Subcutaneous abdominal adipose tissue (tissue), 5 donors: ENCODE measurements around the gene RUFY2.
"Not testable (repeated sequence)": the region's sequence is repeated elsewhere in the genome, so short reads cannot be mapped to it uniquely, and the experiment has no call there.

Source experiments
- H3K27ac ChIP-seq: one replicate; pipeline ENCODE4 v1.7.0; 2013; ENCODE audit warnings: low read depth, mild to moderate bottlenecking, inconsistent platforms, low read length, moderate library complexity
- H3K27me3 ChIP-seq, 5 donors: one replicate each; pipeline ENCODE4 v1.7.0; 2013; ENCODE audit warnings: low read length in 5 of 5, inconsistent platforms in 1 of 5; ENCODE audit not compliant: control insufficient read depth in 5 of 5, insufficient read depth in 4 of 5
- H3K36me3 ChIP-seq, 5 donors: one replicate each; pipeline ENCODE4 v1.7.0; 2013; ENCODE audit warnings: low read length in 5 of 5; ENCODE audit not compliant: control insufficient read depth in 5 of 5, insufficient read depth in 5 of 5
- H3K4me1 ChIP-seq, 5 donors: one replicate each; pipeline ENCODE4 v1.7.0; 2013; ENCODE audit warnings: low read length in 5 of 5, mild to moderate bottlenecking in 3 of 5, moderate library complexity in 1 of 5; ENCODE audit not compliant: control insufficient read depth in 5 of 5, insufficient read depth in 5 of 5
- H3K4me3 ChIP-seq, 5 donors: one replicate each; pipeline ENCODE4 v1.7.0; 2013; ENCODE audit warnings: low read length in 5 of 5, low read depth in 1 of 5
- H3K9ac ChIP-seq, 5 donors: one replicate each; pipeline ENCODE4 v1.7.0; 2013; ENCODE audit warnings: low read length in 5 of 5, mild to moderate bottlenecking in 4 of 5, moderate library complexity in 3 of 5
- H3K9me3 ChIP-seq, 5 donors: one replicate each; pipeline ENCODE4 v1.7.0; 2013; ENCODE audit warnings: low read length in 5 of 5; ENCODE audit not compliant: control insufficient read depth in 5 of 5
- donor health status: healthy.
- donor health status: healthy.
- donor health status: healthy.
- donor health status: healthy.
- donor health status: healthy.

Gene RUFY2, protein sequence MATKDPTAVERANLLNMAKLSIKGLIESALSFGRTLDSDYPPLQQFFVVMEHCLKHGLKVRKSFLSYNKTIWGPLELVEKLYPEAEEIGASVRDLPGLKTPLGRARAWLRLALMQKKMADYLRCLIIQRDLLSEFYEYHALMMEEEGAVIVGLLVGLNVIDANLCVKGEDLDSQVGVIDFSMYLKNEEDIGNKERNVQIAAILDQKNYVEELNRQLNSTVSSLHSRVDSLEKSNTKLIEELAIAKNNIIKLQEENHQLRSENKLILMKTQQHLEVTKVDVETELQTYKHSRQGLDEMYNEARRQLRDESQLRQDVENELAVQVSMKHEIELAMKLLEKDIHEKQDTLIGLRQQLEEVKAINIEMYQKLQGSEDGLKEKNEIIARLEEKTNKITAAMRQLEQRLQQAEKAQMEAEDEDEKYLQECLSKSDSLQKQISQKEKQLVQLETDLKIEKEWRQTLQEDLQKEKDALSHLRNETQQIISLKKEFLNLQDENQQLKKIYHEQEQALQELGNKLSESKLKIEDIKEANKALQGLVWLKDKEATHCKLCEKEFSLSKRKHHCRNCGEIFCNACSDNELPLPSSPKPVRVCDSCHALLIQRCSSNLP

DNA sequence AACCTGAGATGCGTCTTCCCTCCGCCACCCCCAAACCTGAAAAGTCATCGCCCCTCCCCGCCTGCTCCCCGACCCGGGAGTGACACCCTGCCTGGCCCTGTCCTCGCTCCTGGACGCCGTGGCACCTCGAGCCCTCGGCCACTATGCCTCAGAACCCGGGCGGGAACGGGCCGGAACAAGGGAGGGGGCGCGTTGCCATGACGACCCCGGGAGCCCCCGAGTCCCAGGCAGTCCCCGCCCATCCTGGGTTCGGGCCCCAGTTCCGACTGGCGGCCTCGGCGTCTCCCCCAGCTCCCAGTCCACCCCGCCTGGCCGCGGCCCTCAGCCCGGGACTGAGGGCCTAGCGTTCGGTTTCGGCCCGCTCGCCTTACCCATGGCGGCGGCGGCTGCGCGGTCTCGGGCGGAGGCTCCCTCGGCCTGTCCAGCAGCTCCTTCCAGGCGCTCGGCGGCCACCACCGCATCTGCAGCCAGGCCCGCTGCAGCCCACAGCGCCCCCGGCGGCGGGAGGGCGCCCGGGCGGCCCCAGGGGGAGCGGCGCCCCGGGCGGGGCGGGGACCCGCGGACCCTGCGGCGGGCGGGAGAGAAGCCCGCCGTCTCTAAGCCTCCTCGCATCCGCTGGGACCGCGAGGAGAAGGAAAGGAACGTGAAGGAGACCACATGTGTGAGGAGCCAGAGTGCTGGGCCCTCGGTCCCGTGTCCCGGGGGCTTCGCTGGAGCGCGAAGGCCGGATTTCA is at the start of gene RUFY2:
Gene RUFY2, minus strand, starts transcription at position 463 of the 734 bp plus-strand sequence. Its CDS starts 88 bp downstream, at position 375.
- H3K36me3 ChIP-seq = no peaks in the 10 kb centered on the region

GRCh38 chr10:68449698-68450097 is 42.6 kb upstream of the RUFY2 start:
- H3K36me3 ChIP-seq, H3K27me3 ChIP-seq, H3K4me3 ChIP-seq, H3K4me1 ChIP-seq, H3K9me3 ChIP-seq, H3K27ac ChIP-seq, H3K9ac ChIP-seq: not testable (repeated sequence)

More for the DNA sequence above, at the start of gene RUFY2:
- Histone ChIP-seq H3K27ac (peak within 1 kb of the TSS; percentile 86), H3K9ac (peak within 1 kb of the TSS; percentile 81 to 97 (median 93)), H3K4me3 (peak within 1 kb of the TSS; percentile 83 to 98 (median 94)), H3K9me3 (no peaks in the 10 kb centered on the region), H3K4me1 (peaks cover 4 to 18% (median 10%) of the 10 kb centered on the region in 5 donors), H3K27me3 (no peaks in the 10 kb centered on the region)

DNA sequence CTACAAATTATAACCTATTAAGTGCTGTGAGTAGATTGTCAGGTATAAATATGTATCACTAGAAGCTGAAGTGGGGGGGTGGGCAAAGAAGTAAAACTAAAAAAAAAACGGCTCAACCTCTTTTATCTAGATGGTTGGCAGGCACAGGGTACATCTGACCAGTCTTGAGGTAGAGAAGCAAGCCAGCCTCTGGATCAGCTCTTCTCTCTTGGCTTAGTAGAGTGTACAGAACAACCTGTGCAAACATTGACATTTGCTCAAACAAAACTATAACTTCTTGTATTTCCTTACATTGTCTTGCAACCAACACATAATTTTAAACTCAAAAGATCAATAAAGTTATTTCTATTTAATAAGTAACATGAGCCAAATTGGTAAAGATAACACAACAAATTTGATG is 39.1 kb upstream of the RUFY2 start:
- Histone ChIP-seq H3K9me3 (no peaks in the 10 kb centered on the region), H3K36me3 (peaks cover 0 to 8% (median 0%) of the 10 kb centered on the region in 5 donors), H3K4me1 (peaks cover 0 to 6% (median 0%) of the 10 kb centered on the region in 5 donors), H3K27ac (no peak overlapping the region), H3K4me3 (no peak overlapping the region), H3K27me3 (no peaks in the 10 kb centered on the region), H3K9ac (no peak overlapping the region)

DNA sequence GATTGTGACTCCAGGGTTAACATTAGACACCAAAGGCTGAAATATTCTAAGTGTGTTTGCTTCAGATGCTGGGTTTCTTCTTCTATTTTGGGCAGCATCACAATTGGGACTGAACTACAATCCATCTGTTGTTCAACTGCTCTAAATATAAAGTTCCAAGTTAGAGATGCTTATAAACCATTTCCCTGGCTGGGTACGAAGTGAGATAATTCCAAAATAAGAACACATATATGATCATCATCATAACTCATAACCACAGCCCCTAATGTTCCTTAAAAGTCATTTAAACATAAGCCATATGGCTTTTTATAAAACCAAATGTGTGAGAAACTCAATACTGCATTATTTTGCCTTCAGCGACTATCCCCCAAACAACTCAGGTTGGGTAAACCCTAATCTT is 35.9 kb upstream of the RUFY2 start:
- Histone ChIP-seq H3K36me3 (peaks cover 0 to 8% (median 0%) of the 10 kb centered on the region in 5 donors), H3K9ac (no peak overlapping the region), H3K4me1 (no peaks in the 10 kb centered on the region), H3K9me3 (no peaks in the 10 kb centered on the region), H3K27ac (no peak overlapping the region), H3K27me3 (no peaks in the 10 kb centered on the region), H3K4me3 (no peak overlapping the region)

DNA sequence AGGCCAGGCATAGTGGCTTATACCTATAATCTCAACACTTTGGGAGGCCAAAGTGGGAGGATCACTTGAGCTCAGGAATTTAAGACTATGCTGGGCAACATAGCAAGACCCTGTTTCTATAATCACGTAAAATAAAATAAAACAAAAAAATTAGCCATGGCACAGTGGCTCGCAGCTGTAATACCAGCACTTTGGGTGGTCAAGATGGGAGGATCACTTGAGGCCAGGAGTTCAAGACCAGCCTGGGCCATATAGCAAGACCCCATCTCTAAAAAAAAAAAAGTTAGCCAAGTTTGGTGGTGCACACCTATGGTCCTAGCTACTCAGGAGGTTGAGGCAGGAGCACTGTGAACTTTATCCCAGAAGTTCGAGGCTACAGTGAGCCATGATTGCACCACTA is 33.8 kb upstream of the RUFY2 start:
- Histone ChIP-seq H3K27me3 (no peaks in the 10 kb centered on the region), H3K27ac (no peak overlapping the region), H3K4me3 (no peak overlapping the region), H3K36me3 (peaks cover 0 to 17% (median 0%) of the 10 kb centered on the region in 5 donors), H3K4me1 (no peaks in the 10 kb centered on the region), H3K9me3 (no peaks in the 10 kb centered on the region), H3K9ac (no peak overlapping the region)

- Histone ChIP-seq H3K27me3 (no peaks in the 10 kb centered on the region), H3K36me3 (peaks cover 0 to 15% (median 0%) of the 10 kb centered on the region in 5 donors), H3K27ac (no peak overlapping the region), H3K9me3 (no peaks in the 10 kb centered on the region), H3K9ac (no peak overlapping the region), H3K4me1 (no peaks in the 10 kb centered on the region), H3K4me3 (no peak overlapping the region)
Observed at GRCh38 chr10:68435803-68436202, 28.7 kb upstream of the RUFY2 start.

DNA sequence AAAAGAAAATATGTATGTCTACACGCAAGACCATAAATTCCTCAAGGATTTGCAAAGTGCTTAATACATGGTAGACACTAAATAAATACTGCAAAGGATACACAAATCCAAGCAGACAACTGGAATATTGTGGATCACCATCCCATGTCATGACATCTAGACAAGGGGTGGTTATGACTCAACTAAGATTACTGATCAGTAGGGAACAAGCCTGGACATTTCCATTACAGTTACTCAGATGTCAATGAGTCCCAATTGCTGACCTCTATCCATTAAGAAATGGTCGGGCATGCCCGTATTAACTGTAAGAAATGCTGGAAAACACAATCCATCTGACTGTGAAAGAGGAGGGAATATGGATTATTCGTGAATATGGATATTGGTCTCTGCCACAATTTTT is 27.6 kb upstream of the RUFY2 start:
- no peaks in the 10 kb centered on the region for H3K9me3 ChIP-seq
- H3K4me1 ChIP-seq = no peaks in the 10 kb centered on the region
- no peak overlapping the region for H3K9ac ChIP-seq
- H3K4me3 ChIP-seq = no peak overlapping the region
- no peaks in the 10 kb centered on the region for H3K27me3 ChIP-seq
- no peak overlapping the region for H3K27ac ChIP-seq
- H3K36me3 ChIP-seq = peaks cover 0 to 15% (median 0%) of the 10 kb centered on the region in 5 donors

DNA sequence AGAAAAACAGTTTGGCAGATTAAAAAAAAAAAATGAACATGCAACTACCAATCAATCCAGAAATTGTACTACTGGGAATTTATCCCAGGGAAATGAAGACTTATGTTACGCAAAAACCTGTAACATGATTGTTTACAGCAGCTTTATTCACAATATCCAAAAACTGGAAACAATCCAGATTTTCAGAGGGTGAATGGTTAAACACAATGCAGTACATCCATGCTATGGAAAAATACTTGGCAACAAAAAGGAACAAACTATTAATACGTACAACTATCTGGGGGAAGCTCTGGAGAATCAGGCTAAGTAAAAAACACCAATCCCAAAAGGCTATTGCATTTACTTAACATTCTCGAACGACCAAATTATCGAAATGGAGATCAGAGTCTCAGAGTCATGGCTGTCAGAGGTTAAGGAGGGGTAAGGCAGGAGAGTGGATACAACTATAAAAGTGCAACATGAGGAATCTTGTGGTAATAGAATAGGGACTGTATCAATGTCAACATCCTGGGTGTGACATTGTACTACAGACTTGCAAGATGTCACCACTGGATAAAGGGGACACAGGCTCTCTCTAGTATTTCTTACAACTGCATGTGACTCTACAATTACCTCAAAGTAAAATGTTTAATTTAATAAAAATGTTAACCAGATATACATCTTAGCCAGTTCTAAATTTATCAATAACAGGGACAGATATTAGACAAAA is 21.5 kb upstream of the RUFY2 start:
- H3K4me1 ChIP-seq = peaks cover 0 to 2% (median 2%) of the 10 kb centered on the region in 5 donors
- no peak overlapping the region for H3K4me3 ChIP-seq
- H3K9me3 ChIP-seq = no peaks in the 10 kb centered on the region
- no peak overlapping the region for H3K9ac ChIP-seq
- no peaks in the 10 kb centered on the region for H3K27me3 ChIP-seq
- H3K27ac ChIP-seq = no peak overlapping the region
- H3K36me3 ChIP-seq = peaks cover 2 to 5% (median 3%) of the 10 kb centered on the region in 5 donors

GRCh38 chr10:68424454-68425014 is 17.5 kb upstream of the RUFY2 start:
- peaks cover 0 to 4% (median 2%) of the 10 kb centered on the region in 5 donors for H3K36me3 ChIP-seq
- H3K9ac ChIP-seq = no peak overlapping the region

More at GRCh38 chr10:68424454-68425014, 17.5 kb upstream of the RUFY2 start:
- Histone ChIP-seq H3K9me3 (no peaks in the 10 kb centered on the region), H3K4me1 (peaks cover 0 to 14% (median 7%) of the 10 kb centered on the region in 5 donors), H3K27ac (no peak overlapping the region), H3K4me3 (no peak overlapping the region), H3K27me3 (no peaks in the 10 kb centered on the region)
